NT2/D1 (cell line): ENCODE data around the gene CACNG5.

Source experiments
- SUZ12 ChIP-seq: IDR thresholded peaks from 2 replicates; pipeline ENCODE4 v1.6.1; 2011; ENCODE audit not compliant: insufficient read length, insufficient read depth; ENCODE audit errors: extremely low read depth
- YY1 ChIP-seq: IDR thresholded peaks from 2 replicates; pipeline ENCODE4 v1.6.1; 2011; ENCODE audit not compliant: insufficient read length, insufficient read depth
- ZNF274 ChIP-seq: IDR thresholded peaks from 2 replicates; pipeline ENCODE4 v1.6.1; 2011; ENCODE audit warnings: mild to moderate bottlenecking, low read depth, low read length

DNA sequence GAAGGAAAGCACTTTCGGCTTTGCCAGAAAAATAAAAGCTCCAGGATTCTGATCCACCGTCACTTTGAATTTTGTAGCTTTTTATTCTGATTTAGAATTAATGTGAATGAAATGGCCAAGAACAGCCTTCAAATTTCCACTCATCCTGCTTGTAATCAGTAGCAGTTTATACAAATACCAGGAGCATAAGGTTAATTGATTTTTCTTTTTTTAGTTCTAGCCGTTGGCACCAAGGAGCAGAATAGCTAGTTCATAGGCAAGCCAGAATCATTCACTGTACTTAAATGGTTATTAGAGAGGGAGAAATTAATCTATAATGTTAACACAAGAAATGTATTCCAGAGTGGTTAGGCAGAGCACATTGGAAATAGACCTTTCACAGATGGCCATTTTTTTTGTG lies 41.1 kb upstream of the CACNG5 start:
- no peak for TF ChIP-seq ZNF274
- TF ChIP-seq SUZ12: no peak
- no peak for TF ChIP-seq YY1
